Activated T-cell treated with anti-CD3 and anti-CD28 coated beads, Interleukin-2, amount 50 U/mL, for 4 hours (primary cell): ENCODE results near the gene ZNRF4. TPM values are rescaled to one million over a fixed set of nuclear protein-coding genes. Genes with fewer than 3 reads are reported as not detected.
A peak's percentile ranks its signal among the peaks of the same experiment; 100 is the strongest.
"Not testable (repeated sequence)": the region's sequence is repeated elsewhere in the genome, so short reads cannot be mapped to it uniquely, and the experiment has no call there.

Source experiments
- ATAC-seq, 2 donors: fragments of 200-7000 bp; cut with Tn5 transposase; one replicate each; pipeline ENCODE4 v1.10.0; 2021
- DNase-seq: peaks from one replicate; pipeline ENCODE4 v3.0.0-alpha.2; 2020
- H3K27me3 Mint-ChIP-seq: one replicate; pipeline ENCODE4 v1.8.0; 2021; ENCODE audit warnings: low read depth, mixed read lengths
- H3K36me3 Mint-ChIP-seq: one replicate; pipeline ENCODE4 v1.8.0; 2022; ENCODE audit warnings: mixed read lengths; ENCODE audit not compliant: insufficient read depth
- H3K4me1 Mint-ChIP-seq: one replicate; pipeline ENCODE4 v1.8.0; 2021; ENCODE audit warnings: low read depth, mixed read lengths
- H3K4me3 Mint-ChIP-seq: one replicate; pipeline ENCODE4 v1.8.0; 2021; ENCODE audit warnings: mild to moderate bottlenecking, moderate library complexity, mixed read lengths
- H3K9me3 Mint-ChIP-seq: one replicate; pipeline ENCODE4 v1.8.0; 2021; ENCODE audit warnings: mixed read lengths
- total RNA-seq, 3 donors: library from RNA; stranded (reverse); gene quantifications; one replicate each; pipeline ENCODE4 v1.2.1, GENCODE V29; 2021

ZNRF4 gene
- total RNA-seq, 3 donors from 2014 or later, result not detected

DNA sequence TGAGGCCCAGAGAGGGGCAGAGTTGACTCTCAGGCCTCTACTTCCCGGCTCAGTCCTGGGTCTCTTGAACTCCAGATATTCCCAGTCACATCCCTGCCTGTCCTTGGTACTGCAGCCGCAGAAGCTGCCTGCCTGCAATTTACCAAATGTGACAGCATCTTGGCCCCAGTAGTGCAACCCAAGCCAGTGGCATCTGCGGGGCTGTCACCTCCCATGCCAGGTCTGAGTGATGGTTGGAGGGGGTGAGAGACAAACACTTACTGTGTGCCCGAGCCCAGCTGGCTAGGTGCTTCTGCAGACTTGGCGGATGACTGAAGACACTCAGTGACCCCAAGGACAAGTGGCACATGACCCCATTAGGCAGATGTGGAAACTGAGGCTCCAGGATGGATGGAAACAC, 18.4 kb downstream of the ZNRF4 start:
- peaks cover 15% of the 10 kb centered on the region for H3K27me3 Mint-ChIP-seq
- H3K4me1 Mint-ChIP-seq, result no peaks in the 10 kb centered on the region
- no peak for ATAC-seq
- H3K4me3 Mint-ChIP-seq, result no peak overlapping the region
- no peaks in the 10 kb centered on the region for H3K9me3 Mint-ChIP-seq
- no peak for DNase-seq
- no peaks in the 10 kb centered on the region for H3K36me3 Mint-ChIP-seq

DNA sequence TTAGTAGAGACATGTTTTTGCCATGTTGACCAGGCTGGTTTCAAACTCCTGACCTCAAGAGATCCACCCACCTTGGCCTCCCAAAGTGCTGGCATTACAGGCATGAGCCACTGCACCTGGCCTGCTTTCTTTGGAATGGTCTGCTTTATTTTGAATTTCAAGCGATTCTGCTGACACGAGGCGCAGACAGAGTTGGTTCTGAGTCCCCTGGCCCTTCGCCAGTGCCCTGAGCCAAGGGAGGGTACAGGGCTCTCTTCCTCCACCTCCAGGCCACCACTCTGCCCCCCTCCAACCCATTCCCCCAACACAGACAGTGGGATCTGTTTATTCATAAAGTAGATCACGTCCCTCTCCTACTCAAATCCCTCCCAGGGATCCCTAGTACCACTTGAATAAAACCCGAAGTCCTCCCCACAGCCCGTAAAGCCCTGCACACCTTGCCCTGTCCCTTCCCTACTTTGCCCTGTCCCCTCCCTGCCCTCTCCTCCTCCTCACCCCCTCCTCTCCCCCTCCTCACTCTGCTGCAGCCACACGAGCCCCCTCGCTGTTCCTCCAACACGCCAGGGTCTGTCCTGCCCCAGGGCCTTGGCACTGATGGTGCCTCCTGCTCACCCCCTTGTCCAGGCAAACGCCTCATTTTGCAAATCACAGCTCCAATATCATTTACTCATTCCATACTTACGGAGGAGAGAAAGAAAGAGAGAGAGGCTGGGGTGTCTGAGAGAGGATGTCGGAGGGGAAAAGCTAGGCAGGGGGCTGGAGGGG, 22.4 kb downstream of the ZNRF4 start:
- DNase-seq, result no peak
- H3K36me3 Mint-ChIP-seq, result no peaks in the 10 kb centered on the region
- H3K27me3 Mint-ChIP-seq, result peaks cover 38% of the 10 kb centered on the region
- no peak overlapping the region for H3K4me3 Mint-ChIP-seq
- H3K4me1 Mint-ChIP-seq, result no peaks in the 10 kb centered on the region
- peaks cover 5% of the 10 kb centered on the region for H3K9me3 Mint-ChIP-seq
- no peak for ATAC-seq

DNA sequence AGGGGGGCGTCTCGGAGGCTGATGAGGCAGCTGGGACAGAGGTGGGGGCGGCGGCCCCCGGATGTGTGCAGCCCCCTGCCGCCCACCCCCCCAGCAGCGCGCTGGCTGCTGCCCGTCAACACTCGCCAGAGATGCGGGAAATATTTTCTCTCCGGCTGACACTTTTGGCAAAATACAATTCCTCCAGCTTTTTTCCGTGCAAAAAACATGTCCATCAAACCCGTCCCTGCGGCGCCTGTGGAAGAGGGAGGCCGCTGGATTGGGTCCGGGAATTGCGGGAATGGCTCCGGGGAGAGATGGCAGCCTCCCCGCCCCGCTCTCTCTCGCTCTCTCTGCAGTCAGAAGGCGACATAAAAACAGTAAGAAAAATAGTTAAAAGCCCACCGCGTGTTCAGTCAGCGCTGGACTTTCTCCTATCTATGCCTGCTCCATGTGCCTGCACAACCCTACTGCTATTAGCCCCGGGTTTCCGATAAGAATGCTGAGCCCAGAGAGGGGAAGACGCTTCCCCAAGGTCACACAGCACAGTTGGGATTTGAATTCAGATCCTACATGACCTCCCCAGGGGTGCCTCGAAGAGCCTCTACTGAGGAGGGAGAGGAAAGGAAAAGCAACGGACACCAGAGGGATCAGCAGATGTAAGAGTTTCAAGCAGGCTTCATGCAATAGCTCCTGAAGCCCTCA, 23.2 kb downstream of the ZNRF4 start:
- peaks cover 42% of the 10 kb centered on the region for H3K27me3 Mint-ChIP-seq
- no peaks in the 10 kb centered on the region for H3K36me3 Mint-ChIP-seq
- H3K4me3 Mint-ChIP-seq, result no peak overlapping the region
- ATAC-seq (no peak), DNase-seq (no peak)
- H3K4me1 Mint-ChIP-seq, result no peaks in the 10 kb centered on the region
- H3K9me3 Mint-ChIP-seq, result peaks cover 5% of the 10 kb centered on the region

DNA sequence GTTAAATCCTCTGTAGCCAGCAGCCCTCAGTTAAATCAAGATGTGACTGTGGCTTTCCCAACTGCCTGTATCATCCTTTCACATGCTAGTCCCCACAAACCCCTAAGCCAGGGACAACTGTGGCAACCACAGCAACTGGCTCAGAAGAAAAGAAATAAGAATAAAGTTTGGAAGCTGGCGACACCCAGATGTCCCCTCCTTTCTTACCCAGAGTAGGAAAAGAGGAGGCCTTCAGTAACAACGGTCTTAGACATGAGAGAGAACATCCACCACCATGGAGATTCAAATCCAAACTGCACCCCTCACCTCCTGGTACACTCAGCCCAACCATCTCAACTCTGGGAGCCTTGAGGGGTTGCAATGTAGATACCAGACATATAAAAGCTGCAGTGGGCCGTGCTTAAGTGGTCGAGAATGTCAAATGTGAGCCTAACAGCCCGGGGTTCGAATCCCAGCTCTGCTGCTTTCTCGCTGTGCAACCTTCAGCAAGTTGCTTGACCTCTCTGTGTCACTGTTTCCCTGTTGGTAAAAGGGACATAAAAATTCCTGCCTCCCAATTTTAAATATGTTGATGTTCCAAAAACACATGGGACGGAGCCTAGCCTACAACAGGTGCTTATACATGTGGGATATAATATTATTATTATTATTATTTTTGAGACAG, 23.8 kb downstream of the ZNRF4 start:
- DNase-seq (no peak), ATAC-seq (no peak)
- Mint-ChIP-seq H3K36me3 (no peaks in the 10 kb centered on the region), H3K9me3 (peaks cover 5% of the 10 kb centered on the region), H3K27me3 (peaks cover 42% of the 10 kb centered on the region), H3K4me1 (no peaks in the 10 kb centered on the region), H3K4me3 (no peak overlapping the region)

DNA sequence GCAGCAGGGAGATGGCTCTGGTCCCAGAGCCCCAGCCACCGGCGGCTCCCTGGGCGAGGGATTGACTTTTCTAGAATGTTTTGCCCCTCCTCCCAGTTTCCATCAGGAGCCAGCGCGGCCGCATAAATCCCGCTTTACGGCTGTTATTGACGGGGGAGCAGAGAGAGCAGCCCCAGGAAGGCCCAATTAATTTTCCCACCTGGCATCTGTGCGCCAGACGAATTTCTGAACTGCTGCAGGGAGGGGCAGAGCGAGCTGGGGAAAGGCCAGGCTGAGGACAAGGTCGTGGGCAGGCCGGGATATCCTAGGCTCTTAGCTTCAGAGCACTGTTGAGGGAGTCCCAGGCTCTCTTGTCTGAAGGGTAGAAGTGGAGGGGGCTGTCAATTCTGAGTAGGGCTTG, 24.7 kb downstream of the ZNRF4 start:
- H3K9me3 Mint-ChIP-seq, result peaks cover 5% of the 10 kb centered on the region
- no peaks in the 10 kb centered on the region for H3K36me3 Mint-ChIP-seq
- no peak overlapping the region for H3K4me3 Mint-ChIP-seq
- DNase-seq (no peak), ATAC-seq (no peak)
- peaks cover 39% of the 10 kb centered on the region for H3K27me3 Mint-ChIP-seq
- no peaks in the 10 kb centered on the region for H3K4me1 Mint-ChIP-seq

DNA sequence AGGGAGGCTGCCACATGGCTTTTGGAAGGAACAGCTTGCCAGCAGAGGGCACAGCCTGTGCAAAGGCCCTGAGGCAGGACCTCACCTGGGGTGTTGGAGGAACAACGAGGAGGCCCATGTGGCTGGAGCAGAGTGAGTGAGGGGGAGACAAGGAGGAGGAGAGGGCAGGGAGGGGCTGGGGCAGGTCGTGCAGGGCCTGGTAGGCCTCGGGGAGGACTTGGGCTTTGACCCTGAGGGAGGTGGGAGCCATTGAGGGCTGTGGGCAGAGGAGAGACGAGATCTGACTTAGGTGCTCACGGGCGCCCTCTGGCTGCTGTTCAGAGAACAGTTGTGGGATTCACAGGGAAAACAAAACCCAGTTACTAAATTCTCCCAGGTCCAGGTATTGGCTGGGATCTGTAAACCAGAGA, 25.2 kb downstream of the ZNRF4 start:
- no peaks in the 10 kb centered on the region for H3K36me3 Mint-ChIP-seq
- H3K4me1 Mint-ChIP-seq, result no peaks in the 10 kb centered on the region
- DNase-seq (peak; percentile 30), ATAC-seq (no peak)
- H3K27me3 Mint-ChIP-seq, result peaks cover 39% of the 10 kb centered on the region
- peaks cover 5% of the 10 kb centered on the region for H3K9me3 Mint-ChIP-seq
- no peak overlapping the region for H3K4me3 Mint-ChIP-seq

DNA sequence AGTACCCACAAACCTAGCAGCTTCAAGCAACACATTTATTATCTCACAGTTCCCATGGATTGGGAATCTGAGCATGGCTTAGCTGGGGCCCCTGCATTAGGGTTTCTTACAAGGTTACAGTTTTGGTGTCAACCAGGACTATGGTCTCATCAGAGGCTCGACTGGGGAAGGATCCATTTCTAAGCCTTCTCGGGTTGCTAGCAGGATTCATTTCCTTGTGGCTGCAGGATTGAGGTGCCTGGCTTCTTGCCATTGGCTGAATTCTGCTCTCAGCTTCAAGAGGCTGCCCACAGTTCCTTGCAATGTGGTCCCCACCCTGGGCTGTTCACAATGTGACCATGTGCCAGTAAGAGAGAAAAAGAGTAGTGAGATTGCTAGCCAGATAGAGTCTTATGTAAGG, 26.7 kb downstream of the ZNRF4 start:
- no peak for ATAC-seq
- Mint-ChIP-seq H3K27me3 (peaks cover 35% of the 10 kb centered on the region), H3K36me3 (no peaks in the 10 kb centered on the region), H3K9me3 (peaks cover 5% of the 10 kb centered on the region), H3K4me3 (no peak overlapping the region), H3K4me1 (no peaks in the 10 kb centered on the region)
- DNase-seq, result no peak

DNA sequence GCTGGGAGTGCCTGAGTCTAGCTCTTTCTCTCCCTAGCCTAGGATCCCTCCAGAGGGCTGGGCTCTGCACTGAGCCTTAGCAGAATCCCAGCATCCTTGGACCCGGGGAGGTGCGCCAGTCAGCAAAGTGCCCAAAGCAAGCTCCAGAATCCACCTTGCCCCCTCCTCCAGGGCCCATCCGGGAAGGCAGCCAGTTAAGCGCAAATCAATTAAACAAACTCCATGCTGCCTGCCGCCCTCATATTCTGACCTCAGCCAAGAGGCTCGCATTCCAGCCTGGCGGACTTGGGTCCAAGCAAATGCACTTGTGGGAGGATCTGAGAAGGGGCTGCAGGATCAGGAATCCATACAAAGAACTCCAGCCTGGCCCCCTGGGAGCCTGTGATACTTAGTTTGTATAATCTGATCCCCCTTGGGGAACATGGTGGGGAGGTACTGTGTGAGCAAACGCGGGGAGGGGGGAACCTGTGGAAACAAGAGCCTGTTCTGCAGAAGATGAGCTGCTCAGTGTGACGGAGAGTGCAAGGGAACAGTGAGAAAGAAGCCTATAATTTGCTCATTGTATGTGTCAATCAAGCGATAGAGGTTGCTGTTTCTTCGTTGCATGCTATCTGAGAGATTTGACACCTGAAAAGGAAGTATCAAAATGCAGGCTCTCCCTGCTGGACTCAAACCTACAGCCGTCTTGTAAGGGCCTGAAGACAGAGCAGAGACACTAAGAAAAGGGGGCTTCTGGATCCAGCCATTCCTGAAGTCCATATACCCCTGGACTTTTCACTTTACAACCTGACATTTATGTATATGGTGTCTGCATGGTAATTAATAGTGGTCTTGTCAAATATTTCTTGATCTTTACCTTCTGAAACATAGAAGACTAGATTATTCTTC, 29.4 kb downstream of the ZNRF4 start:
- H3K36me3 Mint-ChIP-seq, result no peaks in the 10 kb centered on the region
- ATAC-seq (no peak), DNase-seq (no peak)
- no peaks in the 10 kb centered on the region for H3K4me1 Mint-ChIP-seq
- peaks cover 5% of the 10 kb centered on the region for H3K9me3 Mint-ChIP-seq
- H3K4me3 Mint-ChIP-seq, result no peak overlapping the region
- H3K27me3 Mint-ChIP-seq, result peaks cover 32% of the 10 kb centered on the region

DNA sequence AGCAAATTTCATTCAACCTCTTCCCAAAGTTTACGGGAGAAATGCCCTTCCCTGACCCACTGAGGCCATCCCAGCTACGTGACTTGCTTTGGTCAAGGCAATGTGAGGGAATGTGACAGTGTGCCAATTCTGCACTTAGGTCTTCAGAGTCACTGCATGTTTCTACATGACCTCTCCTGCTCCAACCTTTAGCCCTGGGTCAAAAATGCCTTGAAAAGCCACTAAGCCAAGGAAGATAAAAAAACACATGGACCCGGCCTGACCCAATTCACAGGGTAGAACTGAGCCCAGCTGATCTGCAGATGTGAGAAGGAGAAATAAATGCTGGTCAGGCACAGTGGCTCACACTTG, 30.0 kb downstream of the ZNRF4 start:
- ATAC-seq (no peak), DNase-seq (no peak)
- no peaks in the 10 kb centered on the region for H3K4me1 Mint-ChIP-seq
- no peak overlapping the region for H3K4me3 Mint-ChIP-seq
- no peaks in the 10 kb centered on the region for H3K36me3 Mint-ChIP-seq
- H3K27me3 Mint-ChIP-seq, result peaks cover 33% of the 10 kb centered on the region
- peaks cover 5% of the 10 kb centered on the region for H3K9me3 Mint-ChIP-seq

DNA sequence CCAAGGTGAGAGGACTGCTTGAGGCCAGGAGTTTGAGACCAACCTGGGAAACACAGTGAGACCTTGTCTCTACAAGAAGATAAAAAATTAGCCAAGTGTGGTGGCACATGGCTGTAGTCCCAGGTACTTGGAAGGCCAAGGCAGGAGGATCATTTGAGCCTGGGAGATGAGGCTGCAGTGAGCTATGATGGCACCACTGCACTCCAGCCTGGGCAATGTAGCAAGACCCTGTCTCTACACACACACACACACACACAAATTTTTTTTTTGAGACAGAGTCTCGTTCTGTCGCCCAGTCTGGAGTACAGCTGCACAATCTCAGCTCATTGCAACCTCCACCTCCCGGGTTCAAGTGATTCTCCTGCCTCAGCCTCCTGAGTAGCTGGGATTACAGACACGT, 30.4 kb downstream of the ZNRF4 start:
- not testable (repeated sequence) for H3K36me3 Mint-ChIP-seq, DNase-seq, H3K4me1 Mint-ChIP-seq, H3K9me3 Mint-ChIP-seq, H3K4me3 Mint-ChIP-seq, ATAC-seq
- peaks cover 33% of the 10 kb centered on the region for H3K27me3 Mint-ChIP-seq

DNA sequence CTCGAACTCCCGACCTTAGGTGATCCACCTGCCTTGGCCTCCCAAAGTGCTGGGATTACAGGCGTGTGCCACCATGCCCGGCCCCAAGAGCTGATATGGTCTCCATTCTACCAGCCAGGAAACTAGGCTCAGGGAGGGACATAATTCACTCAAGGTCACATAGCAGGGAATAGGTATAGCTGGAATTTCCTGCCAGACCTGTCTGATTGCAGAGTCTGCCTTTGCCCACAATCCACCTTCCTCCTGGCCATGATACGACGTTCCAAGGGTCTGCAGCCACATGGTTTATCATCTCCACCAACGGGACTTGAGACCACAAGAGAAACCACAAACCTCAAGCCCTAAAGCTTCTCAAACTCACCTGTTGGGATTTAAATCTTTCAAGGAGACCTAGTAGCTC, 32.0 kb downstream of the ZNRF4 start:
- Mint-ChIP-seq H3K27me3 (peaks cover 42% of the 10 kb centered on the region), H3K36me3 (no peaks in the 10 kb centered on the region), H3K9me3 (peaks cover 4% of the 10 kb centered on the region), H3K4me1 (no peaks in the 10 kb centered on the region), H3K4me3 (no peak overlapping the region)
- ATAC-seq (no peak), DNase-seq (no peak)

DNA sequence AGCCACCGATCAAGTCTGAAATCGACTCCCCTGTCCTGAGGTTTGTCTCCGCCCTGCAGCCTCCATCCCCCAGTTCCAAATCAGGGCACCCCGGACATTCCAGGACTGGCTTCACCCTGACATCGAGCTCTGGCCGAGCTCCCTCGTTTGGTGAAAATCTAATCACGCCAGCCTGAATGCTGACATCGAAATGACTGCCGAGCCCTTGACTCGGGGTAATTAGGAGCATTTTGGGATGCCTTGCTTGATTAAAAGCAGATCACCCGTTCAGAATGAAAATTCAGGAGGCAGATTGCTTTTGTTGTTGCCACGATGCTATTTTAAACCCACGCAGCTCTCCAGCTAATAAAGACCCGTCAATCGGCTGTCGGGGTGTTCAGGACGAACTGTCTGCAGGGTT, 34.3 kb downstream of the ZNRF4 start:
- no peaks in the 10 kb centered on the region for H3K9me3 Mint-ChIP-seq
- H3K4me1 Mint-ChIP-seq, result no peaks in the 10 kb centered on the region
- H3K27me3 Mint-ChIP-seq, result peaks cover 56% of the 10 kb centered on the region
- DNase-seq (no peak), ATAC-seq (no peak)
- H3K4me3 Mint-ChIP-seq, result no peak overlapping the region
- H3K36me3 Mint-ChIP-seq, result no peaks in the 10 kb centered on the region

DNA sequence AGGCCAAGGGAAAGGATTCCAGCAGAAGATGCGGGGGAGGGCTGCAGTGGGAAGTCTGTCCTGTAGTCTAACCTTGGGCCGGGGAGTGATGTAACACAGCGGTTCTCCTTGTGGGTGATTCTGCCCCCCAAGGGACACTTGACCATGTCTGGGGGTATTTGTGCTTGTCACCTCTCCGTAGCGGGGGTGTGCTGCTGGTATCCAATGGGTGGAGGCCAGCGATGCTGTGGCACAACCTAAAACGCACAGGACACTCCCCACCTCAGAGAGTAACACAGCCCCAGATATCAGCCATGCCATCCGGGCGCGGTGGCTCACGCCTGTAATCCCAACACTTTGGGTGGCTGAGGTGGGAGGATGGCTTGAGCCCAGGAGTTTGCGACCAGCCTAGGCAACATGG, 36.3 kb downstream of the ZNRF4 start:
- no peaks in the 10 kb centered on the region for H3K9me3 Mint-ChIP-seq
- H3K27me3 Mint-ChIP-seq, result peaks cover 70% of the 10 kb centered on the region
- H3K4me3 Mint-ChIP-seq, result no peak overlapping the region
- H3K36me3 Mint-ChIP-seq, result no peaks in the 10 kb centered on the region
- no peaks in the 10 kb centered on the region for H3K4me1 Mint-ChIP-seq
- DNase-seq (no peak), ATAC-seq (no peak)

DNA sequence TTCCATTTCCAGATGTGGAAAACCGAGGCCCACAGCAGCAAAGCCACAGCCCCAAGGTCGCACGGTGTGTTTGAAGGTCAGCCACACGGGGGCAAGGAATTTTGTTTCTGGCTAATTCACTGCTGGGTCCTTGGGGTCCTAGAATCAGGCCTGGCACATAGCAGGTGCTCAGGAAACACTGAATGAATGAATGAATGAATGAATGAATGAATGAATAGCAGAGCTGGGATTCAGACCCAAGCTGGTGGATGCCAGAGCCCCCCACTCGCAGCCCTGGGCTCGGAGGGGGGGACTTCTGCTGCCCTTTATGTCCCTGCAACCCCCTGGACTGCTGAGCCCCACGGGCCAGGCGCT, 37.0 kb downstream of the ZNRF4 start:
- no peak for ATAC-seq
- H3K9me3 Mint-ChIP-seq, result no peaks in the 10 kb centered on the region
- no peak for DNase-seq
- no peak overlapping the region for H3K4me3 Mint-ChIP-seq
- H3K27me3 Mint-ChIP-seq, result peaks cover 77% of the 10 kb centered on the region
- H3K4me1 Mint-ChIP-seq, result no peaks in the 10 kb centered on the region
- H3K36me3 Mint-ChIP-seq, result no peaks in the 10 kb centered on the region
